MCF 10A (cell line): ENCODE measurements around the gene GPR65. TPM values are rescaled to one million over a fixed set of nuclear protein-coding genes. Genes with fewer than 3 reads are reported as not detected.

ENCODE experiments used
- BruUV-seq: library from RNA; stranded (reverse); fragments of 400-500 nt; replicated peaks from 2 replicates; lab custom pipeline; 2021; lab: Mats Ljungman, UMichigan
- CTCF ChIA-PET: fragments of 300-600 bp; sonication (Branson Sonifier 250); formaldehyde crosslinking; extraction: SDS; loops from one replicate; lab custom pipeline; 2021; ENCODE audit warnings: antibody characterized with exemption, inconsistent platforms; lab: Yijun Ruan, JAX
- POLR2A ChIA-PET: fragments of 300-600, 350-650 bp; sonication (Branson Sonifier 250); formaldehyde crosslinking; extraction: SDS; loops from one replicate; lab custom pipeline; 2020; ENCODE audit warnings: antibody characterized with exemption, inconsistent platforms; lab: Yijun Ruan, JAX
- DNase-seq: peaks from one replicate; pipeline ENCODE4 v3.0.0-alpha.2; 2018; ENCODE audit not compliant: unreplicated experiment
- H3K27ac Mint-ChIP-seq: one replicate; pipeline ENCODE4 v1.8.0; 2022; ENCODE audit warnings: mild to moderate bottlenecking, low read depth, mixed read lengths; ENCODE audit not compliant: unreplicated experiment
- H3K27me3 Mint-ChIP-seq: one replicate; pipeline ENCODE4 v1.8.0; 2022; ENCODE audit warnings: mixed read lengths; ENCODE audit not compliant: insufficient read depth, unreplicated experiment
- H3K36me3 Mint-ChIP-seq: one replicate; pipeline ENCODE4 v1.8.0; 2022; ENCODE audit warnings: mild to moderate bottlenecking, moderate library complexity, mixed read lengths; ENCODE audit not compliant: insufficient read depth, unreplicated experiment
- H3K4me1 Mint-ChIP-seq: one replicate; pipeline ENCODE4 v1.8.0; 2022; ENCODE audit warnings: mixed read lengths; ENCODE audit not compliant: insufficient read depth, unreplicated experiment
- H3K4me3 Mint-ChIP-seq: one replicate; pipeline ENCODE4 v1.8.0; 2022; ENCODE audit warnings: mild to moderate bottlenecking, moderate library complexity, mixed read lengths; ENCODE audit not compliant: unreplicated experiment
- H3K9me3 Mint-ChIP-seq: one replicate; pipeline ENCODE4 v1.8.0; 2022; ENCODE audit warnings: mixed read lengths; ENCODE audit not compliant: unreplicated experiment
- intact Hi-C: fragments of 100-400 bp; cut with micrococcal nuclease; formaldehyde crosslinking; loops from 2 replicates; pipeline ENCODE4 v1.14.1; 2022
- total RNA-seq: library from RNA; stranded (reverse); gene quantifications from 2 replicates; pipeline ENCODE4 v1.2.3, GENCODE V29; 2022
- TF ChIP-seq, protein P1 (sequence below): fragments of 200-600 bp; IDR thresholded peaks from one replicate; pipeline ENCODE4 v1.8.0; 2022; ENCODE audit warnings: antibody characterized with exemption, mild to moderate bottlenecking; ENCODE audit not compliant: unreplicated experiment

Gene GPR65
- total RNA-seq, 1 experiment from 2014 or later = not detected

DNA sequence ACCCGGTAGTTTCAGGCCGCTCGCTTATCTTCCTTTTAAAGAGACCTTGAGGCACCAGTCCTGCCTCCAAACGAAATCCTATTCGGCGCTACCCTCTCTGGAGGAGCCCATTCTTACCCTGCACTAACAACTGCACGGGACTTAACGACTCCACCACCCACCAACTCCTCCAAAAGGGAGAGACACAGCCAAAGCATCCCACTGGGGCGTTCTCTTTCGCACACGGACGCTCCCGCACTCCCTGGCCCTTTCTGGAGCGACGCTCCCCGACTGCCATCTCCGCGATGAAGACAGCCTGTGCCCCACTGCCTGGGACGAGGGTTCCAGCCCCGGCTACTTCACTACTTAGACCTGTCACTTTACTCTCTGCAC lies 12.6 kb upstream of the GPR65 start:
- POLR2A ChIA-PET = no interaction called here
- peaks cover 5% of the 10 kb centered on the region for H3K4me1 Mint-ChIP-seq
- peaks cover 22% of the 10 kb centered on the region for H3K27me3 Mint-ChIP-seq
- no peaks in the 10 kb centered on the region for H3K9me3 Mint-ChIP-seq
- no TSS peak for BruUV-seq
- CTCF ChIA-PET = no interaction called here
- TF ChIP-seq, protein P1, sequence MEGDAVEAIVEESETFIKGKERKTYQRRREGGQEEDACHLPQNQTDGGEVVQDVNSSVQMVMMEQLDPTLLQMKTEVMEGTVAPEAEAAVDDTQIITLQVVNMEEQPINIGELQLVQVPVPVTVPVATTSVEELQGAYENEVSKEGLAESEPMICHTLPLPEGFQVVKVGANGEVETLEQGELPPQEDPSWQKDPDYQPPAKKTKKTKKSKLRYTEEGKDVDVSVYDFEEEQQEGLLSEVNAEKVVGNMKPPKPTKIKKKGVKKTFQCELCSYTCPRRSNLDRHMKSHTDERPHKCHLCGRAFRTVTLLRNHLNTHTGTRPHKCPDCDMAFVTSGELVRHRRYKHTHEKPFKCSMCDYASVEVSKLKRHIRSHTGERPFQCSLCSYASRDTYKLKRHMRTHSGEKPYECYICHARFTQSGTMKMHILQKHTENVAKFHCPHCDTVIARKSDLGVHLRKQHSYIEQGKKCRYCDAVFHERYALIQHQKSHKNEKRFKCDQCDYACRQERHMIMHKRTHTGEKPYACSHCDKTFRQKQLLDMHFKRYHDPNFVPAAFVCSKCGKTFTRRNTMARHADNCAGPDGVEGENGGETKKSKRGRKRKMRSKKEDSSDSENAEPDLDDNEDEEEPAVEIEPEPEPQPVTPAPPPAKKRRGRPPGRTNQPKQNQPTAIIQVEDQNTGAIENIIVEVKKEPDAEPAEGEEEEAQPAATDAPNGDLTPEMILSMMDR = no peak
- intact Hi-C loops = no loop called here
- no peak overlapping the region for H3K27ac Mint-ChIP-seq
- no peaks in the 10 kb centered on the region for H3K36me3 Mint-ChIP-seq
- no peak for DNase-seq
- peak overlapping the region; percentile 12 for H3K4me3 Mint-ChIP-seq

DNA sequence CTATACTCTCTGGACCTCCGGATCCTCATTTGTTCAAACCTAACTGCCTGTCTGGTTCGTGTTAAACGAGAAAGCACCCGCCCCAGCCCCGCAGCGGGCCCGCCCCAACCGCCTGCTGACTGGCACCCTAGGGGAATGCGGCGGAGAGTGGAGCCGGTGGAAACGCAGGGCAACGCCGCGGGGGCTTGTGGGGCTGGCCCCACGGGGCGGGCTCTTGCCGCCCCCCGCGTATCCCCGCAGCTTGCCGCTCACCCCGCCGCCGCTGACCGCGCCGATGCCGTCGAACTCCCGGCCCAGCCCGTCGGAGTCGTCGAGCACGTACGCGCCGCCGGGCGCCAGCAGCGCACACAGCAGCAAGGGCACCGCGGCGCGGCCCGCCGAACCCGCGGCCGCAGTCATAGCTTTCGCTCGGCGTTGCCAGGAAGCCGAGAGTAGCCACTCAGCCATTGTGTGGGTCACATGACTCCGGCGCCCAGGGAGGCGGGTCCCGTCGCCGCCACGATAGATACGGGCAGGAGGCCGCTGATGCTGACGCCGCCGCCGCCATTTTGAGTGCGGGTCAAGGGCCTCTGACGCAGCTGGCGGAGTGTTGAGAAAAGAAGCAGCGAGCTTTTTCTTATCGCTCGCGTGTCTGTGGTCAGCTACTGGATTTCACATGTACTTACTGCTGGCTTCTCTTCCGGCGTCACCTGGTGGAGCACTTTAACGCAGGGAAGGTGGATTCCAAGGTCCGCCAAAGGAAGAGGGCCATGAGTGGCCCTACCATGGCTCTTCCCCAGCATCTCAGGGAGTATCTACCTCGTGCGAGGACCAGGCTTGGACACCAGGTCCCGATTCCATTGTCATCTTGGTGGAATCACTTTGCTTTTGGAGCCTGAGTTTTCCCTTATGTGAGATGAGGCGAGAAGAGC lies 12.0 kb upstream of the GPR65 start, which contains the start of gene GALC:
Gene GALC (minus strand): TSS at position 465 of the 911 bp plus-strand sequence. CDS start 18 bp downstream, at position 447.
- H3K27me3 Mint-ChIP-seq = peaks cover 22% of the 10 kb centered on the region
- H3K36me3 Mint-ChIP-seq = no peaks in the 10 kb centered on the region
- intact Hi-C loops = no loop called here
- no peak for DNase-seq
- peak within 1 kb of the TSS; percentile 59 for H3K27ac Mint-ChIP-seq
- peak within 1 kb of the TSS; percentile 56 for H3K4me3 Mint-ChIP-seq
- no TSS peak for BruUV-seq
- CTCF ChIA-PET = interaction anchor here (1.3 kb wide), 1 partner anchor 47 kb away, joined by 3 read pairs; no protein-coding TSS in a partner anchor
- H3K4me1 Mint-ChIP-seq = peaks cover 5% of the 10 kb centered on the region
- H3K9me3 Mint-ChIP-seq = no peaks in the 10 kb centered on the region
- TF ChIP-seq, protein P1 = no peak
- POLR2A ChIA-PET = no interaction called here

DNA sequence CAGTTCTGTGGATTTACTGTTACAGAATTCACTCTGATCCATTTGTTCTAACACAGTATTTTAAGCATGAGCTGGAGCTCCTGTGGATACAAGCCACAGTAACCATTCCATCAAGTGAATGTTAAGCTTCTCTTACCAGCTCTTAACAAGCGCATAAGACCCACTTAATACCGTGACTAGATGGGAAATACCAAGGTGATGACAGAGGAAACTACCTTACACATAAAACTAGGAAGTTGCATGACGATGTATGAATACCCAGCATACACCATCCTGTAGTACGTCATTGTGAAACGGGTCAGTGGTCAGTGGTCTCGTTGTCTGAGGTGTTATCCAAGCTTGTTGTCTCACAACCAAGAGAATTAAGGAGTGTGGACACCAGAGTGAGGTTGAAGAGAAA lies 10.0 kb upstream of the GPR65 start:
- TF ChIP-seq, protein P1 = no peak
- DNase-seq = no peak
- no TSS peak for BruUV-seq
- H3K4me3 Mint-ChIP-seq = no peak overlapping the region
- H3K9me3 Mint-ChIP-seq = no peaks in the 10 kb centered on the region
- CTCF ChIA-PET = interaction anchor here (1.2 to 1.5 kb wide), 3 partner anchors 17 to 19 kb away, joined by 4 to 10 read pairs (median 4); no protein-coding TSS in a partner anchor
- peaks cover under 1% of the 10 kb centered on the region for H3K4me1 Mint-ChIP-seq
- intact Hi-C loops = no loop called here
- POLR2A ChIA-PET = interaction anchor here (0.6 kb wide), 1 partner anchor 857 kb away, joined by 3 read pairs; no protein-coding TSS in a partner anchor
- no peaks in the 10 kb centered on the region for H3K36me3 Mint-ChIP-seq
- H3K27me3 Mint-ChIP-seq = peaks cover 20% of the 10 kb centered on the region
- H3K27ac Mint-ChIP-seq = no peak overlapping the region

DNA sequence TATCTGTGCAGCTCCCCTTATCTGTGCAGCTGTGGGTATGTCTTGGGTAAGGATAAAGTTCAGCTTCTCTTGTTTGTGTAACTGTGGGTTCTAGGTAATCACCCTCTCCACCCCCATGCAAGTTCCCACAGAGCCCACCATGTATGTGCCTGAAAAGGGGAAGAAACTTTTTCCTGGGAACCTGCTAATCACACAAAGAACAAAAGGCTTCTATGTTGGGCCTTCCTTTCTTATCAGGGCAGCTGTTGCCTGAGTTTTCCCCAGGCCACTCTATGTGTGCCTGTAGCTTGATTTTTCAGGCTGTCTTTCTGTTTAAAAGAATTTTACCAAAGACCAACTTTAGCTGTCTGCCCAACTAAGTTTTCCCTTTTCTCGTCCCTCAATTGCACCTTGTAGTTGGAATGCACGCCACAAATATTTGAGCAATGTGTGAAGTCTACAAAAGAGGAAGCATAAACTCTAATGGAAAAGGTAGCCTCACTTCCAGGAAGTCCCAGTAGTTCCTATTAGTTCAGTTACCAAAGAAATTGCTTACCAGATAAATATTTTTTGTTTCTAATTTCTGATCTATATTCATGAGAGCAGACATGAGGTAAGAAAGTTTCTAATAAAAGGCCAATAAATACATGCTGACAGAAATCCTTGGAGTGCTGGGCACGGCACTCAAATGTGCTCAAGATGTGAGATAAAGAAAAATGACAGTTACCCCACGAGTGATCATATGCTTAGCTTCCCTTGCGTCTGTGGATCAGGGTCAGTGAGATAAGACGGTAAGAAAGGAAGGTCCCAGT lies 9.2 kb upstream of the GPR65 start:
- no peaks in the 10 kb centered on the region for H3K9me3 Mint-ChIP-seq
- intact Hi-C loops = no loop called here
- TF ChIP-seq, protein P1 = no peak
- H3K4me3 Mint-ChIP-seq = no peak overlapping the region
- ChIA-PET CTCF (interaction anchor here (0.9 to 1.5 kb wide), 3 partner anchors 18 to 833 kb away, joined by 3 to 10 read pairs (median 4); no protein-coding TSS in a partner anchor), POLR2A (interaction anchor here (0.6 kb wide), 2 partner anchors 857 to 896 kb away, joined by 3 read pairs; no protein-coding TSS in a partner anchor)
- no peaks in the 10 kb centered on the region for H3K36me3 Mint-ChIP-seq
- no TSS peak for BruUV-seq
- no peak for DNase-seq
- H3K27ac Mint-ChIP-seq = no peak overlapping the region
- no peaks in the 10 kb centered on the region for H3K4me1 Mint-ChIP-seq
- peaks cover 24% of the 10 kb centered on the region for H3K27me3 Mint-ChIP-seq
